ENCODE measurements around the gene KRTAP16-1. TPM values are rescaled to one million over a fixed set of nuclear protein-coding genes. Genes with fewer than 3 reads are reported as not detected.

Gene KRTAP16-1
- total and polyA plus RNA-seq, 2 of the 4 experiments (the other 2 are of a cell fraction) = not detected

- ChIA-PET CTCF (interaction anchor here (0.7 kb wide), 1 partner anchor 11 kb away, joined by 3 read pairs; no protein-coding TSS in a partner anchor), POLR2A (ENCODE audit: unreplicated experiment) (no interaction called here)
- H3K9ac ChIP-seq (ENCODE audit: low read depth, low read length) = no peak overlapping the region
- no peak overlapping the region for H3K4ac ChIP-seq (ENCODE audit: low read depth, low read length)
- no peak overlapping the region; the same call in 1 of the 2 replicates for H2BK20ac ChIP-seq (ENCODE audit: low read depth, low read length)
- H3K23ac ChIP-seq (ENCODE audit: low read depth, low read length) = no peak overlapping the region
- no peak overlapping the region for H3K4me3 ChIP-seq (ENCODE audit: insufficient read depth, low read depth, low read length)
- no peak overlapping the region for H3K4me2 ChIP-seq (ENCODE audit: low read depth, low read length)
- H2BK120ac ChIP-seq (ENCODE audit: low read depth, low read length) = no peak overlapping the region
- peak overlapping the region; percentile 37 for H2AK9ac ChIP-seq (replicated peaks; ENCODE audit: low read depth, low read length, poor library complexity)
- H3K9me1 ChIP-seq (ENCODE audit: insufficient read depth, low read length) = no peaks in the 10 kb centered on the region
- H3K56ac ChIP-seq (ENCODE audit: extremely low read depth, insufficient read depth, low read length) = no peak overlapping the region
- DNase-seq (no peak), ATAC-seq (ENCODE audit: low read depth) (no peak)
- no peak overlapping the region for H4K8ac ChIP-seq (ENCODE audit: low read depth in 2 of 2, low read length in 2 of 2)
- H4K5ac ChIP-seq (ENCODE audit: low read depth, low read length) = no peak overlapping the region
- no peaks in the 10 kb centered on the region for H4K20me1 ChIP-seq (ENCODE audit: insufficient read depth, low read length)
- intact Hi-C loops (cut with micrococcal nuclease) = loop anchor here (2.0 kb wide), 1 partner anchor 14 kb away; no protein-coding TSS in a partner anchor
- H3K36me3 ChIP-seq (ENCODE audit: control insufficient read depth, insufficient read depth, low read length) = no peaks in the 10 kb centered on the region
- H3K9me3 ChIP-seq (ENCODE audit: control insufficient read depth, insufficient read depth, low read length) = no peaks in the 10 kb centered on the region
- WGBS, 2 experiments (ENCODE audit: extremely low coverage in 2 of 2, insufficient read length in 1 of 2) = no CpG with 5 or more reads among the region's 3 CpGs
- 0 out of 2 replicates have a peak overlapping the region, but pooled peaks have one; percentile 7 for H4K91ac ChIP-seq (ENCODE audit: insufficient read depth, low read depth, low read length)
- no peak for TF ChIP-seq USF2 (IDR thresholded peaks at IDR 0.05; ENCODE audit: low read depth, low read length)
- no peak for TF ChIP-seq ELK1 (IDR thresholded peaks at IDR 0.05; ENCODE audit: borderline replicate concordance, low read depth, low read length)
- TF ChIP-seq RCOR1 (IDR thresholded peaks at IDR 0.05; ENCODE audit: insufficient replicate concordance, low read length) = no peak
- H3K4me1 ChIP-seq (ENCODE audit: control insufficient read depth, insufficient read depth, low read length) = no peaks in the 10 kb centered on the region
- no peak overlapping the region for H2BK5ac ChIP-seq (ENCODE audit: low read depth, low read length, poor library complexity, severe bottlenecking)
- H3K14ac ChIP-seq (replicated peaks; ENCODE audit: low read depth, low read length) = no peak overlapping the region
- peaks cover 9% of the 10 kb centered on the region for H3K27me3 ChIP-seq (ENCODE audit: control insufficient read depth, insufficient read depth, low read length)
- H3K79me1 ChIP-seq (ENCODE audit: low read depth in 1 of 2, low read length in 2 of 2) = no peaks in the 10 kb centered on the region
- H3K18ac ChIP-seq (ENCODE audit: low read depth, low read length) = no peak overlapping the region
- in situ Hi-C loops (cut with MboI; ENCODE audit: low sequenced_read_pairs) = no loop called here
- no TSS peak for BruUV-seq (replicated peaks)
- dilution Hi-C loops (cut with HindIII; ENCODE audit: low sequenced_read_pairs, unreplicated experiment) = no loop called here
- no peak overlapping the region for H2AFZ ChIP-seq (replicated peaks; ENCODE audit: low read length, poor library complexity)
- no peak overlapping the region for H3K27ac ChIP-seq (ENCODE audit: insufficient read depth, low read length)
- H2BK15ac ChIP-seq (ENCODE audit: low read depth, low read length) = peak overlapping the region; percentile 2; the same call in 1 of the 3 replicates
- H2AK5ac ChIP-seq (ENCODE audit: low read depth, low read length) = no peak overlapping the region
Measured at GRCh38 chr17:41264599-41264998, 44.5 kb downstream of the KRTAP16-1 start.

Data from IMR-90 (cell line).